HG03196 (cell line): ENCODE data around the gene FCHO1.
"Not testable (repeated sequence)": the region's sequence is repeated elsewhere in the genome, so short reads cannot be mapped to it uniquely, and the experiment has no call there.

Experiments
- ATAC-seq: cut with Tn5 transposase; IDR thresholded peaks from one replicate; pipeline ENCODE4 v1.9.1; 2021; ENCODE audit not compliant: unreplicated experiment

The FCHO1 gene

GRCh38 chr19:17758515-17758914, 7.2 kb downstream of the FCHO1 start:
- no peak for ATAC-seq

GRCh38 chr19:17761148-17761547, 9.9 kb downstream of the FCHO1 start:
- no peak for ATAC-seq

- ATAC-seq = no peak
Observed at GRCh38 chr19:17762505-17763229, 11.4 kb downstream of the FCHO1 start.

GRCh38 chr19:17764348-17764747, 13.1 kb downstream of the FCHO1 start:
- no peak for ATAC-seq

GRCh38 chr19:17765069-17765618, 13.9 kb downstream of the FCHO1 start:
- no peak for ATAC-seq

GRCh38 chr19:17766543-17767131, 15.4 kb downstream of the FCHO1 start:
- no peak for ATAC-seq

- no peak for ATAC-seq
Observed at GRCh38 chr19:17767559-17767958, 16.3 kb downstream of the FCHO1 start.

- ATAC-seq = no peak
Observed at GRCh38 chr19:17770613-17771012, 19.3 kb downstream of the FCHO1 start.

GRCh38 chr19:17772172-17772571, 20.9 kb downstream of the FCHO1 start:
- ATAC-seq = no peak

- ATAC-seq = no peak
Observed at GRCh38 chr19:17775245-17775927, 24.1 kb downstream of the FCHO1 start.

- peak; percentile 61 for ATAC-seq
Observed at GRCh38 chr19:17775991-17776803, 24.9 kb downstream of the FCHO1 start.

GRCh38 chr19:17777840-17778239, 26.6 kb downstream of the FCHO1 start:
- not testable (repeated sequence) for ATAC-seq

- ATAC-seq = no peak
Observed at GRCh38 chr19:17778251-17778967, 27.1 kb downstream of the FCHO1 start.

GRCh38 chr19:17778968-17779929, 28.0 kb downstream of the FCHO1 start:
- no peak for ATAC-seq

GRCh38 chr19:17780781-17781180, 29.5 kb downstream of the FCHO1 start:
- no peak for ATAC-seq

- not testable (repeated sequence) for ATAC-seq
Observed at GRCh38 chr19:17783721-17784120, 32.4 kb downstream of the FCHO1 start.

GRCh38 chr19:17784201-17785008, 33.1 kb downstream of the FCHO1 start:
- no peak for ATAC-seq

GRCh38 chr19:17787274-17787913, 36.1 kb downstream of the FCHO1 start:
- no peak for ATAC-seq
